CD14-positive monocyte (primary cell): Measurements from ENCODE around the gene SPTBN4. TPM values are rescaled to one million over a fixed set of nuclear protein-coding genes. Genes with fewer than 3 reads are reported as not detected.

Source experiments
- DNase-seq, 3 donors: peaks; one replicate each; pipeline ENCODE4 v3.0.0-alpha.2; 2011 to 2022
- H2AFZ ChIP-seq: 2 replicates; pipeline ENCODE4 v1.6.0; 2012; ENCODE audit warnings: mild to moderate bottlenecking, low read depth, low read length, inconsistent platforms; ENCODE audit not compliant: insufficient read depth, poor library complexity, severe bottlenecking
- H3K27ac ChIP-seq, 2 donors: 1 replicate in 1 of 2; 2 replicates in 1 of 2; pipeline ENCODE4 v1.5.1; 2012 to 2013; ENCODE audit warnings: low read length in 2 of 2, control low read depth in 1 of 2, inconsistent platforms in 1 of 2, low read depth in 1 of 2, mild to moderate bottlenecking in 1 of 2
- H3K27me3 ChIP-seq, 2 donors: one replicate each; pipeline versions ENCODE4 v1.6.0 to v1.6.1; 2011 to 2013; ENCODE audit warnings: low read length in 2 of 2; ENCODE audit not compliant: control insufficient read depth in 2 of 2, insufficient read depth in 2 of 2
- H3K36me3 ChIP-seq, 2 donors: replicated peaks in 1 of 2; 1 replicate in 1 of 2; 2 replicates in 1 of 2; pipeline versions ENCODE4 v1.5.1 to v1.6.1; 2012 to 2013; ENCODE audit warnings: low read length in 2 of 2, control low read depth in 1 of 2, inconsistent platforms in 1 of 2, mild to moderate bottlenecking in 1 of 2; ENCODE audit not compliant: insufficient read depth in 2 of 2, control insufficient read depth in 1 of 2
- H3K4me1 ChIP-seq, 2 donors: 1 replicate in 1 of 2; 2 replicates in 1 of 2; pipeline versions ENCODE4 v1.5.1 to v1.6.1; 2012 to 2013; ENCODE audit warnings: low read length in 2 of 2, control low read depth in 1 of 2, inconsistent platforms in 1 of 2, mild to moderate bottlenecking in 1 of 2, moderate library complexity in 1 of 2; ENCODE audit not compliant: insufficient read depth in 2 of 2, control insufficient read depth in 1 of 2
- H3K4me2 ChIP-seq: replicated peaks from 2 replicates; pipeline ENCODE3; 2012; ENCODE audit warnings: low read length, moderate library complexity, mild to moderate bottlenecking; ENCODE audit not compliant: poor library complexity, severe bottlenecking; ENCODE audit errors: extremely low read depth
- H3K4me3 ChIP-seq, 3 experiments: fragments of 200-600 bp in 1 of 3; sonication (generic) in 1 of 3; replicated peaks in 1 of 3; 1 replicate in 2 of 3; 2 replicates in 1 of 3; pipeline ENCODE4 v1.5.1; 2011 to 2013; ENCODE audit warnings: low read length in 3 of 3, mild to moderate bottlenecking in 3 of 3, control low read depth in 2 of 3, low read depth in 2 of 3, inconsistent platforms in 1 of 3, moderate library complexity in 1 of 3
- H3K79me2 ChIP-seq: 2 replicates; pipeline ENCODE4 v1.6.0; 2012; ENCODE audit warnings: mild to moderate bottlenecking, control low read depth, inconsistent platforms, low read length, moderate library complexity; ENCODE audit not compliant: insufficient read depth
- H3K9ac ChIP-seq: 2 replicates; pipeline ENCODE4 v1.6.0; 2017; ENCODE audit warnings: low read length, mild to moderate bottlenecking; ENCODE audit not compliant: insufficient read depth, poor library complexity, severe bottlenecking
- H3K9me3 ChIP-seq, 2 donors: replicated peaks in 1 of 2; 1 replicate in 1 of 2; 2 replicates in 1 of 2; pipeline versions ENCODE4 v1.5.1 to v1.6.1; 2012 to 2013; ENCODE audit warnings: low read length in 2 of 2, control low read depth in 1 of 2; ENCODE audit not compliant: control insufficient read depth in 1 of 2, insufficient read depth in 1 of 2
- H4K20me1 ChIP-seq: 2 replicates; pipeline ENCODE4 v1.6.0; 2012; ENCODE audit warnings: mild to moderate bottlenecking, low read length, control low read depth, moderate library complexity; ENCODE audit not compliant: insufficient read depth
- H3K27ac Mint-ChIP-seq, 7 donors: one replicate each; pipeline ENCODE4 v1.8.0; 2020; ENCODE audit warnings: mild to moderate bottlenecking in 7 of 7, mixed read lengths in 7 of 7, moderate library complexity in 6 of 7, inconsistent platforms in 2 of 7
- H3K27me3 Mint-ChIP-seq, 3 donors: one replicate each; pipeline ENCODE4 v1.8.0; 2021 to 2022; ENCODE audit warnings: low read depth in 3 of 3, mild to moderate bottlenecking in 3 of 3, mixed read lengths in 3 of 3, moderate library complexity in 3 of 3, inconsistent platforms in 1 of 3
- H3K36me3 Mint-ChIP-seq, 2 donors: one replicate each; pipeline ENCODE4 v1.8.0; 2020; ENCODE audit warnings: mixed read lengths in 2 of 2, inconsistent platforms in 1 of 2, mild to moderate bottlenecking in 1 of 2
- H3K4me1 Mint-ChIP-seq: one replicate; pipeline ENCODE4 v1.8.0; 2020; ENCODE audit warnings: mild to moderate bottlenecking, mixed read lengths
- H3K4me3 Mint-ChIP-seq, 2 donors: one replicate each; pipeline ENCODE4 v1.8.0; 2020; ENCODE audit warnings: mild to moderate bottlenecking in 2 of 2, mixed read lengths in 2 of 2, moderate library complexity in 1 of 2
- H3K9me3 Mint-ChIP-seq, 7 donors: one replicate each; pipeline ENCODE4 v1.8.0; 2020 to 2022; ENCODE audit warnings: mixed read lengths in 7 of 7, mild to moderate bottlenecking in 6 of 7, moderate library complexity in 6 of 7, inconsistent platforms in 2 of 7
- WGBS: methylation state at CpG from one replicate; pipeline ENCODE4 v1.1.5; 2013; ENCODE audit warnings: missing lambda C conversion rate; ENCODE audit not compliant: insufficient coverage; 5-methylcytosine and 5-hydroxymethylcytosine counted together
- intact Hi-C, 2 donors: fragments of 100-400 bp; cut with micrococcal nuclease; formaldehyde crosslinking; loops; one replicate each; pipeline versions ENCODE4 v1.15.0 to v1.15.1; 2023
- polyA plus RNA-seq, 3 donors: library from polyadenylated mRNA; depleted of rRNA in 1 of 3; unstranded in 2 of 3; stranded (reverse) in 1 of 3; fragments of 300-500 nt in 2 of 3; fragments of >200 nt in 1 of 3; fragmentation: Illumina TruSeq in 2 of 3; gene quantifications; 1 replicate in 2 of 3; 2 replicates in 1 of 3; pipeline ENCODE4 v1.2.3, GENCODE V29; 2012 to 2021
- TF ChIP-seq, protein P1 (sequence below): fragments of 200-600 bp; IDR thresholded peaks from one replicate; pipeline ENCODE4 v1.8.0; 2022; ENCODE audit warnings: antibody characterized with exemption, mild to moderate bottlenecking

Gene SPTBN4
- polyA plus RNA-seq, 3 donors = 0.07 TPM; not detected in 2

DNA sequence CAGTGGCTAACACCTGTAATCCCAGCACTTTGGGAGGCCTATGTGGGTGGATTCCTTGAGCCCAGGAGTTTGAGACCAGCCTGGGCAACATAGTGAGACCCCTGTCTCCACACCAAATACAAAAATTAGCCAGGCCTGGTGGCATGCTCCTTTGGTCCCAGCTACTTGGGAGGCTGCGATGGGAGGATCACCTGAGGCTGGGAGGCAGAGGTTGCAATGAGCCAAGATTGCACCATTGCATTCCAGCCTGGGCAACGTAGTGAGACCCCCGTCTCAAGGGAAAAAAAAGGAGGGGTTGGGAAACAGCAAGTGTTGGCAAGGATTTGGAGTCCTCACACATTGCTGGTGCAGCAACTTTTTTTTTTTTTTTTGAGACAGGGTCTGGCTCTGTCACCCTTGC, 19.2 kb downstream of the SPTBN4 start:
- Histone ChIP-seq H3K27me3 (peaks cover 0 to 3% of the 10 kb centered on the region in 2 donors), H3K9ac (no peak overlapping the region), H3K4me1 (peaks cover 12% of the 10 kb centered on the region in 2 donors), H3K27ac (no peak overlapping the region), H3K9me3 (peaks cover 0 to 6% of the 10 kb centered on the region in 2 donors), H4K20me1 (no peaks in the 10 kb centered on the region), H3K36me3 (no peaks in the 10 kb centered on the region), H3K4me3 (no peak overlapping the region), H3K79me2 (no peaks in the 10 kb centered on the region), H3K4me2 (no peak overlapping the region), H2AFZ (no peak overlapping the region)
- Mint-ChIP-seq H3K27ac (no peak overlapping the region), H3K36me3 (no peaks in the 10 kb centered on the region), H3K4me3 (peak overlapping the region in 1 of 2 donors; percentile 48), H3K27me3 (peaks cover 21 to 59% (median 31%) of the 10 kb centered on the region in 3 donors), H3K9me3 (peaks cover 0 to 14% (median 7%) of the 10 kb centered on the region in 7 donors), H3K4me1 (peaks cover 13% of the 10 kb centered on the region)
- WGBS = 100% methylated on average over 1 of the region's 3 CpGs
- TF ChIP-seq, protein P1, sequence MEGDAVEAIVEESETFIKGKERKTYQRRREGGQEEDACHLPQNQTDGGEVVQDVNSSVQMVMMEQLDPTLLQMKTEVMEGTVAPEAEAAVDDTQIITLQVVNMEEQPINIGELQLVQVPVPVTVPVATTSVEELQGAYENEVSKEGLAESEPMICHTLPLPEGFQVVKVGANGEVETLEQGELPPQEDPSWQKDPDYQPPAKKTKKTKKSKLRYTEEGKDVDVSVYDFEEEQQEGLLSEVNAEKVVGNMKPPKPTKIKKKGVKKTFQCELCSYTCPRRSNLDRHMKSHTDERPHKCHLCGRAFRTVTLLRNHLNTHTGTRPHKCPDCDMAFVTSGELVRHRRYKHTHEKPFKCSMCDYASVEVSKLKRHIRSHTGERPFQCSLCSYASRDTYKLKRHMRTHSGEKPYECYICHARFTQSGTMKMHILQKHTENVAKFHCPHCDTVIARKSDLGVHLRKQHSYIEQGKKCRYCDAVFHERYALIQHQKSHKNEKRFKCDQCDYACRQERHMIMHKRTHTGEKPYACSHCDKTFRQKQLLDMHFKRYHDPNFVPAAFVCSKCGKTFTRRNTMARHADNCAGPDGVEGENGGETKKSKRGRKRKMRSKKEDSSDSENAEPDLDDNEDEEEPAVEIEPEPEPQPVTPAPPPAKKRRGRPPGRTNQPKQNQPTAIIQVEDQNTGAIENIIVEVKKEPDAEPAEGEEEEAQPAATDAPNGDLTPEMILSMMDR = no peak
- DNase-seq = no peak
- intact Hi-C loops = no loop called here

DNA sequence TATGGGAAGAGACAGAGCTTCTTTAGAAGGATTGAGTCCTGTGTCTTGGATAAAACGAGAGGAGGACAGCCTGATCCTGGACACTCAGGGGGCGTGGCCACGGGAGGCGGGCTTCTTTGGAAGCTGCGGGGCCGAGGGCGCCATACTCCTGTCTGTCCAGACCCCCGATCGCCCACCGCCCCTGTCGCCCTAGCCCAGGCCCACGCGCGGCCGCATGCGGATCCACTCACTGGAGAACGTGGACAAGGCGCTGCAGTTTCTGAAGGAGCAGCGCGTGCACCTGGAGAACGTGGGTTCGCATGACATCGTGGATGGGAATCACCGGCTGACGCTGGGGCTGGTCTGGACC, 23.1 kb downstream of the SPTBN4 start:
- Histone ChIP-seq H3K79me2 (no peaks in the 10 kb centered on the region), H2AFZ (no peak overlapping the region), H3K9me3 (peaks cover 0 to 6% of the 10 kb centered on the region in 2 donors), H3K27me3 (peaks cover 0 to 6% of the 10 kb centered on the region in 2 donors), H3K9ac (no peak overlapping the region), H3K27ac (no peak overlapping the region), H3K36me3 (no peaks in the 10 kb centered on the region), H3K4me2 (no peak overlapping the region), H4K20me1 (no peaks in the 10 kb centered on the region), H3K4me1 (peaks cover 12% of the 10 kb centered on the region in 2 donors), H3K4me3 (no peak overlapping the region)
- Mint-ChIP-seq H3K27me3 (peaks cover 26 to 64% (median 35%) of the 10 kb centered on the region in 3 donors), H3K4me3 (peak overlapping the region in 1 of 2 donors; percentile 28), H3K36me3 (no peaks in the 10 kb centered on the region), H3K9me3 (peaks cover 0 to 21% (median 7%) of the 10 kb centered on the region in 7 donors), H3K27ac (peak overlapping the region in 2 of 7 donors; percentile 30 to 55), H3K4me1 (peaks cover 13% of the 10 kb centered on the region)
- DNase-seq = no peak
- TF ChIP-seq, protein P1 = no peak
- intact Hi-C loops = no loop called here
- 63% methylated on average over 24 of the region's 25 CpGs for WGBS
